Hepatocyte (in vitro differentiated cells): ENCODE results near the gene AURKAIP1. TPM values are rescaled to one million over a fixed set of nuclear protein-coding genes. Genes with fewer than 3 reads are reported as not detected.

Source experiments
- DNase-seq: peaks from one replicate; pipeline ENCODE4 v3.0.0-alpha.2; 2016; ENCODE audit warnings: low spot score
- H2AFZ ChIP-seq: fragments of 200-600 bp; sonication (generic); 2 replicates; pipeline ENCODE4 v1.6.0; 2016; ENCODE audit warnings: antibody characterized with exemption, mild to moderate bottlenecking
- H3K27ac ChIP-seq: fragments of 200-600 bp; sonication (generic); 2 replicates; pipeline ENCODE4 v1.5.1; 2016; ENCODE audit warnings: mild to moderate bottlenecking
- H3K27me3 ChIP-seq: fragments of 200-600 bp; sonication (generic); 2 replicates; pipeline ENCODE4 v1.6.1; 2016
- H3K36me3 ChIP-seq: fragments of 200-600 bp; sonication (generic); replicated peaks from 2 replicates; pipeline ENCODE4 v1.5.1; 2016; ENCODE audit warnings: low read depth; ENCODE audit not compliant: insufficient read depth
- H3K4me1 ChIP-seq: fragments of 200-600 bp; sonication (generic); 2 replicates; pipeline ENCODE4 v1.5.1; 2016; ENCODE audit warnings: mild to moderate bottlenecking, moderate library complexity; ENCODE audit not compliant: insufficient read depth
- H3K4me2 ChIP-seq: fragments of 200-600 bp; sonication (generic); 2 replicates; pipeline ENCODE4 v1.6.0; 2016
- H3K4me3 ChIP-seq: fragments of 200-600 bp; sonication (generic); 2 replicates; pipeline ENCODE4 v1.5.1; 2016; ENCODE audit warnings: mild to moderate bottlenecking
- H3K79me2 ChIP-seq: fragments of 200-600 bp; sonication (generic); 2 replicates; pipeline ENCODE4 v1.6.0; 2017; ENCODE audit warnings: mild to moderate bottlenecking
- H3K9me2 ChIP-seq: fragments of 200-600 bp; sonication (generic); replicated peaks from 2 replicates; pipeline ENCODE4 v1.6.0; 2017; ENCODE audit warnings: mild to moderate bottlenecking; ENCODE audit not compliant: insufficient read depth
- H3K9me3 ChIP-seq: fragments of 200-600 bp; sonication (generic); 2 replicates; pipeline ENCODE4 v1.5.1; 2016; ENCODE audit warnings: low read depth, mild to moderate bottlenecking
- H4K20me1 ChIP-seq: fragments of 200-600 bp; sonication (generic); 2 replicates; pipeline ENCODE4 v1.6.0; 2016; ENCODE audit warnings: mild to moderate bottlenecking; ENCODE audit not compliant: insufficient read depth, poor library complexity, severe bottlenecking
- EZH2 ChIP-seq: fragments of 200-600 bp; sonication (generic); IDR thresholded peaks from 2 replicates; pipeline ENCODE4 v1.6.1; 2016; ENCODE audit warnings: antibody characterized with exemption, mild to moderate bottlenecking, borderline replicate concordance
- EZH2phosphoT487 ChIP-seq: fragments of 200-600 bp; sonication (generic); IDR thresholded peaks from one replicate; pipeline ENCODE4 v1.6.1; 2018; ENCODE audit warnings: antibody characterized with exemption, mild to moderate bottlenecking, low read depth, moderate library complexity; ENCODE audit not compliant: unreplicated experiment, severe bottlenecking
- WGBS: methylation state at CpG from one replicate; pipeline ENCODE4 v1.1.6; 2016; ENCODE audit warnings: low lambda C conversion rate; ENCODE audit errors: missing lambda C conversion rate; 5-methylcytosine and 5-hydroxymethylcytosine counted together
- polyA plus RNA-seq: library from polyadenylated mRNA; unstranded; fragments of >200 nt; fragmentation: Nextera tagmentation; extraction: Ambion mirVana; gene quantifications from 2 replicates; pipeline ENCODE4 v1.2.1, GENCODE V29; 2016
- total RNA-seq: library from RNA; depleted of rRNA; stranded (reverse); fragments of >200 nt; gene quantifications from 2 replicates; pipeline ENCODE4 v1.2.3, GENCODE V29; 2014
- TF ChIP-seq, protein P1 (sequence below): fragments of 200-600 bp; sonication (generic); IDR thresholded peaks from 2 replicates; pipeline ENCODE4 v1.5.1; 2016; ENCODE audit warnings: antibody characterized with exemption, mild to moderate bottlenecking; ENCODE audit not compliant: poor library complexity

Gene AURKAIP1
- total and polyA plus RNA-seq, 2 experiments from 2014 or later = 92.9 to 238 TPM

DNA sequence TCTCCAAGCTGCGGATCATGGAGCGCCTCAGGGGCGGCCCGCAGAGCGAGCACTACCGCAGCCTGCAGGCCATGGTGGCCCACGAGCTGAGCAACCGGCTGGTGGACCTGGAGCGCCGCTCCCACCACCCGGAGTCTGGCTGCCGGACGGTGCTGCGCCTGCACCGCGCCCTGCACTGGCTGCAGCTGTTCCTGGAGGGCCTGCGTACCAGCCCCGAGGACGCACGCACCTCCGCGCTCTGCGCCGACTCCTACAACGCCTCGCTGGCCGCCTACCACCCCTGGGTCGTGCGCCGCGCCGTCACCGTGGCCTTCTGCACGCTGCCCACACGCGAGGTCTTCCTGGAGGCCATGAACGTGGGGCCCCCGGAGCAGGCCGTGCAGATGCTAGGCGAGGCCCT, 47.7 kb downstream of the AURKAIP1 start:
- Histone ChIP-seq H3K4me2 (no peak overlapping the region), H3K4me1 (peaks cover 28% of the 10 kb centered on the region), H3K4me3 (no peak overlapping the region), H3K27ac (no peak overlapping the region), H3K9me3 (no peaks in the 10 kb centered on the region), H4K20me1 (peaks cover 22% of the 10 kb centered on the region), H2AFZ (no peak overlapping the region), H3K9me2 (no peaks in the 10 kb centered on the region), H3K27me3 (no peaks in the 10 kb centered on the region), H3K36me3 (no peaks in the 10 kb centered on the region), H3K79me2 (peaks cover 40% of the 10 kb centered on the region)
- 97% methylated on average over 30 of the region's 40 CpGs for WGBS
- TF ChIP-seq EZH2 (no peak), EZH2phosphoT487 (no peak)
- DNase-seq = no peak

DNA sequence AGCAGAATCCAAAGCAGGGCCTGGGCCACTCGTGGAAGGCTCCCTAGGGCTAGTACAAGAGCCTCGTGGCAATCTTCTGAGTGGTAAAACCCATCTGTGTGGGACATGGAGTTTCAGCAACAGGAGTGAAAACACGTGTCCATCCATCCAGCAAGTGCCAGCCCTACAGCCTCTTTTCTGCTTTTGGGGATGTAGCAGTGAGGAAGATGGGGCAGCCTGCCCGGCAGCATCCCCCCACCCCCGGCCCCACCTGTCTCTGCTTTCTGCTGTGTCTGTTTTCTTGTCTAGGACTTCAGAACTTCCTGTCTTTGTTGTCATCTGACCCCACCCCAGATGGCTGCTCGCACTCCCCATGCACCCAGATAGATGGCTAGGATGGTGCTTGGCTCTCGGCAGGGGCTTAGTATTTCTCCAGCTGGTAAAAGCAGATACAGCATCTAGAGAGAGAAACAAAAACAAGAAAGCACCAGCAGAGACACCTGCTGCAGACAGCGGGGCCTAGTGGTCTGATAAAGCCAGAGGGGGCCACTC, 48.9 kb downstream of the AURKAIP1 start:
- Histone ChIP-seq H3K4me3 (no peak overlapping the region), H3K4me1 (peaks cover 23% of the 10 kb centered on the region), H3K4me2 (peak overlapping the region; percentile 95), H4K20me1 (peaks cover 28% of the 10 kb centered on the region), H3K9me3 (no peaks in the 10 kb centered on the region), H2AFZ (no peak overlapping the region), H3K36me3 (no peaks in the 10 kb centered on the region), H3K79me2 (peaks cover 51% of the 10 kb centered on the region), H3K9me2 (no peaks in the 10 kb centered on the region), H3K27me3 (no peaks in the 10 kb centered on the region), H3K27ac (no peak overlapping the region)
- DNase-seq = no peak
- no peak for TF ChIP-seq EZH2phosphoT487
- TF ChIP-seq, protein P1, sequence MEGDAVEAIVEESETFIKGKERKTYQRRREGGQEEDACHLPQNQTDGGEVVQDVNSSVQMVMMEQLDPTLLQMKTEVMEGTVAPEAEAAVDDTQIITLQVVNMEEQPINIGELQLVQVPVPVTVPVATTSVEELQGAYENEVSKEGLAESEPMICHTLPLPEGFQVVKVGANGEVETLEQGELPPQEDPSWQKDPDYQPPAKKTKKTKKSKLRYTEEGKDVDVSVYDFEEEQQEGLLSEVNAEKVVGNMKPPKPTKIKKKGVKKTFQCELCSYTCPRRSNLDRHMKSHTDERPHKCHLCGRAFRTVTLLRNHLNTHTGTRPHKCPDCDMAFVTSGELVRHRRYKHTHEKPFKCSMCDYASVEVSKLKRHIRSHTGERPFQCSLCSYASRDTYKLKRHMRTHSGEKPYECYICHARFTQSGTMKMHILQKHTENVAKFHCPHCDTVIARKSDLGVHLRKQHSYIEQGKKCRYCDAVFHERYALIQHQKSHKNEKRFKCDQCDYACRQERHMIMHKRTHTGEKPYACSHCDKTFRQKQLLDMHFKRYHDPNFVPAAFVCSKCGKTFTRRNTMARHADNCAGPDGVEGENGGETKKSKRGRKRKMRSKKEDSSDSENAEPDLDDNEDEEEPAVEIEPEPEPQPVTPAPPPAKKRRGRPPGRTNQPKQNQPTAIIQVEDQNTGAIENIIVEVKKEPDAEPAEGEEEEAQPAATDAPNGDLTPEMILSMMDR = no peak
- TF ChIP-seq EZH2 = no peak
- 93% methylated on average over 8 of the region's 8 CpGs for WGBS

DNA sequence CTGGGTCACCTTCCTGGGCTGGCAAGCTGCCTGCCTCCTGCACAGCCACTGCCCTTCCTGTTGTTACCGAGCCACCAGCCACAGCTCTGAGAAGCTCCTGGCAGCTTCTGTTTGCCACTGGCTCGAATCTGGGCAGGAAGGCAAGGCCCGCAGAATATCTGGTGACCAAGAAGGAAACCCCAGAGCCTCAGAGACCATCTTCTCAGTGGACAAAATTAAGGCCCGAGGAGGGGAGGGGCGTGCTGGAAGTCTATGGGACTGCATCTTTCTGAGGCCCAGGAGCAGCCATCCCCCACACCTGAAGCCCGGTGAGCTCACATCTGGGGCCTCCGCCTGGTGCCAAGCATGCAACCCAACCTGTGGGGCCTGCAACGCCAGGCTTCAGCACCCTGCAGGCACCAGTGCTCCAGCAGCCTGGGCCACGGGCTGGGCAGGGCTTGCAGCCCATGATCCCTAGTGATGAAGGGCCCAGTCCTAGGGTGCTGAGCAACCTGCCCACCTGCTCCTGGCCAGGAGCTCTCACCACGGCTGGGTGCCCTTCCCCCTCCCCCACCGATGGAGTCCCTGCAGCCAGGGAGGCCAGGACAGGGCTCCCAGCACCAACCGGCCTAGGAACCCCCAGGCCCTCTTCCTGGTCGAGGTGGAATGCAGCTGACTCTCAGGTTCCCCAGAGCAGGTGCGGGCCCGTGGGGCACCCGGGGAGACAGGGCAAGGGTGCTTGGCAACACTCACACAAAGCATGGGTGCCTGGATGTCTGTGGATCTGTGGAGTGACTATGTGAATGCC, 49.5 kb downstream of the AURKAIP1 start:
- H3K4me3 ChIP-seq = peak overlapping the region; percentile 90
- peaks cover 17% of the 10 kb centered on the region for H3K4me1 ChIP-seq
- peak overlapping the region; percentile 95 for H3K4me2 ChIP-seq
- H3K79me2 ChIP-seq = peaks cover 58% of the 10 kb centered on the region
- H2AFZ ChIP-seq = peak overlapping the region; percentile 71
- H3K9me3 ChIP-seq = no peaks in the 10 kb centered on the region
- H3K36me3 ChIP-seq = no peaks in the 10 kb centered on the region
- 73% methylated on average over 16 of the region's 16 CpGs for WGBS
- no peaks in the 10 kb centered on the region for H3K9me2 ChIP-seq
- TF ChIP-seq EZH2phosphoT487 (no peak), EZH2 (no peak)
- TF ChIP-seq, protein P1 = no peak
- peak overlapping the region; percentile 89 for H3K27ac ChIP-seq
- H3K27me3 ChIP-seq = no peaks in the 10 kb centered on the region
- peaks cover 28% of the 10 kb centered on the region for H4K20me1 ChIP-seq
- DNase-seq = no peak

DNA sequence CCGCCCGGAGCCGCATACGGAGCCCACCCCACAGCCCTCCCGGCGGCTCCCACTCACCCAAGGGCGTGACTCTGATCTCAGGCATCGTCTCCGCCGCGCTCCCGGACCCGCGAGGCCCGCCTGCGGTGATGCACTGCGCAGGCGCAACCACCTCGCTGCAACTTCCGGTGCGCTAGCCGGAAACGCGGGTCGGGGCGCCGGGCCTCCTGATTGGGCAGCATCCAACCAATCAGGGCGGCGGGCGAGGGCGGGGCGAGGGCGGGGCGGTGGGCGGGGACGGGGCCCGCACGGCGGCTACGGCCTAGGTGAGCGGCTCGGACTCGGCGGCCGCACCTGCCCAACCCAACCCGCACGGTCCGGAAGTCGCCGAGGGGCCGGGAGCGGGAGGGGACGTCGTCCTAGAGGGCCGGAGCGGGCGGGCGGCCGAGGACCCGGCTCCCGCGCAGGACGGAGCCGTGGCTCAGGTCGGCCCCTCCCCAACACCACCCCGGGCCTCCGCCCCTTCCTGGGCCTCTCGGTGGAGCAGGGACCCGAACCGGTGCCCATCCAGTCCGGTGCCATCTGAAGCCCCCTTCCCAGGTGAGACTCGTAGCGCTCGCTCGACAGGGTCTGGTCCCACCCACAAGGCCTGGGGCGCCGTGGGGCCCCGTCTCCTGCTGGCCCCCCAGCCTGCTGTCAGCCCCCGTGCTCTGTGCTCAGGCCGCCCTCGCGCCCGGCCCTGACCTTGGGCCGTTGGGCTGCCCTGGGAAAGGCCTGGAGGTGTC, 50.3 kb downstream of the AURKAIP1 start, which contains the start of the genes CPTP and INTS11:
Gene CPTP, plus strand, starts transcription at position 279 of the 764 bp plus-strand sequence. CDS start 2,109 bp downstream, outside the sequence.
Gene INTS11, minus strand, starts transcription at position 137 of the 764 bp plus-strand sequence. Its CDS starts 52 bp downstream, at position 85.
- Histone ChIP-seq H3K4me1 (peaks cover 13% of the 10 kb centered on the region), H3K4me3 (peak within 1 kb of the TSS; percentile 99), H3K4me2 (peak within 1 kb of the TSS; percentile 95), H3K9me2 (no peaks in the 10 kb centered on the region), H3K79me2 (peaks cover 65% of the 10 kb centered on the region), H2AFZ (peak within 1 kb of the TSS; percentile 85), H3K9me3 (no peaks in the 10 kb centered on the region), H3K36me3 (no peaks in the 10 kb centered on the region), H4K20me1 (peaks cover 28% of the 10 kb centered on the region), H3K27me3 (no peaks in the 10 kb centered on the region), H3K27ac (peak within 1 kb of the TSS; percentile 89)
- TF ChIP-seq EZH2 (no peak), EZH2phosphoT487 (no peak)
- TF ChIP-seq, protein P1 = no peak
- WGBS = 5% methylated on average over 29 of the region's 84 CpGs
- peak; percentile 98 for DNase-seq
